ENCODE measurements around the gene HEATR9. TPM values are rescaled to one million over a fixed set of nuclear protein-coding genes. Genes with fewer than 3 reads are reported as not detected.

The HEATR9 gene
- total RNA-seq, 4 donors from 2014 or later, result not detected

GRCh38 chr17:35906926-35907637, 38.4 kb upstream of the HEATR9 start:
- H3K4me3 ChIP-seq, result no peak overlapping the region
- no peak overlapping the region for H3K27ac ChIP-seq
- H3K9me3 ChIP-seq, result no peaks in the 10 kb centered on the region
- no peak for ATAC-seq
- no peak for DNase-seq
- H3K4me1 ChIP-seq, result no peaks in the 10 kb centered on the region
- no peaks in the 10 kb centered on the region for H3K36me3 ChIP-seq
- in situ Hi-C loops (cut with MboI; ENCODE audit: low sequenced_read_pairs in 4 of 4), result no loop called here
- TF ChIP-seq POLR2A (IDR thresholded peaks at IDR 0.05) (no peak), CTCF (IDR thresholded peaks at IDR 0.05 in 4 of 5, conservative IDR thresholded peaks at IDR 0.05 in 1 of 5) (no peak)
- intact Hi-C loops (cut with DNase I; ENCODE audit: low total_unique reads), result no loop called here
- H3K27me3 ChIP-seq, result peaks cover 0 to 4% (median 0%) of the 10 kb centered on the region in 3 donors

- intact Hi-C loops (cut with DNase I; ENCODE audit: low total_unique reads), result no loop called here
- H3K4me1 ChIP-seq, result no peaks in the 10 kb centered on the region
- H3K4me3 ChIP-seq, result no peak overlapping the region
- H3K9me3 ChIP-seq, result no peaks in the 10 kb centered on the region
- TF ChIP-seq POLR2A (IDR thresholded peaks at IDR 0.05) (no peak), CTCF (IDR thresholded peaks at IDR 0.05 in 4 of 5, conservative IDR thresholded peaks at IDR 0.05 in 1 of 5) (no peak)
- H3K27ac ChIP-seq, result no peak overlapping the region
- in situ Hi-C loops (cut with MboI; ENCODE audit: low sequenced_read_pairs in 4 of 4), result no loop called here
- H3K36me3 ChIP-seq, result no peaks in the 10 kb centered on the region
- H3K27me3 ChIP-seq, result peaks cover 0 to 4% (median 0%) of the 10 kb centered on the region in 3 donors
- DNase-seq, result no peak
- ATAC-seq, result no peak
These were observed 37.7 kb upstream of the HEATR9 start for GRCh38 chr17:35906191-35906925.

- Histone ChIP-seq H3K27me3 (peaks cover 0 to 4% (median 0%) of the 10 kb centered on the region in 3 donors), H3K4me3 (no peak overlapping the region), H3K4me1 (no peaks in the 10 kb centered on the region), H3K9me3 (no peaks in the 10 kb centered on the region), H3K27ac (no peak overlapping the region), H3K36me3 (no peaks in the 10 kb centered on the region)
- TF ChIP-seq POLR2A (IDR thresholded peaks at IDR 0.05) (no peak), CTCF (IDR thresholded peaks at IDR 0.05 in 4 of 5, conservative IDR thresholded peaks at IDR 0.05 in 1 of 5) (no peak)
- ATAC-seq (no peak), DNase-seq (no peak)
- in situ Hi-C loops (cut with MboI; ENCODE audit: low sequenced_read_pairs in 4 of 4) (no loop called here), intact Hi-C loops (cut with DNase I; ENCODE audit: low total_unique reads) (no loop called here)
These were observed 34.8 kb upstream of the HEATR9 start for GRCh38 chr17:35903451-35903850.

- no peaks in the 10 kb centered on the region for H3K9me3 ChIP-seq
- no peak for DNase-seq
- TF ChIP-seq POLR2A (IDR thresholded peaks at IDR 0.05), result no peak
- no peak for TF ChIP-seq CTCF (IDR thresholded peaks at IDR 0.05 in 4 of 5, conservative IDR thresholded peaks at IDR 0.05 in 1 of 5)
- no peaks in the 10 kb centered on the region for H3K36me3 ChIP-seq
- H3K27me3 ChIP-seq, result peaks cover 0 to 4% (median 0%) of the 10 kb centered on the region in 3 donors
- intact Hi-C loops (cut with DNase I; ENCODE audit: low total_unique reads) (no loop called here), in situ Hi-C loops (cut with MboI; ENCODE audit: low sequenced_read_pairs in 4 of 4) (no loop called here)
- H3K4me3 ChIP-seq, result no peak overlapping the region
- ATAC-seq, result no peak
- no peaks in the 10 kb centered on the region for H3K4me1 ChIP-seq
- H3K27ac ChIP-seq, result no peak overlapping the region
These were observed 33.0 kb upstream of the HEATR9 start for GRCh38 chr17:35901631-35902175.

Measured in gastrocnemius medialis (tissue), 4 donors.